Activated CD4-positive, alpha-beta T cell treated with anti-CD3 and anti-CD28 coated beads, Interleukin-2, amount 50 U/mL, for 1 hour (primary cell): Measurements from ENCODE around the gene ZCCHC7.
"Not testable (repeated sequence)": the region's sequence is repeated elsewhere in the genome, so short reads cannot be mapped to it uniquely, and the experiment has no call there.

Source experiments
- DNase-seq: peaks from one replicate; pipeline ENCODE4 v3.0.0-alpha.2; 2020

ZCCHC7 gene

GRCh38 chr9:37259951-37260350 is 139.6 kb downstream of the ZCCHC7 start:
- no peak for DNase-seq

- no peak for DNase-seq
These were observed 142.0 kb downstream of the ZCCHC7 start for GRCh38 chr9:37262410-37262809.

- DNase-seq, result no peak
These were observed 144.2 kb downstream of the ZCCHC7 start for GRCh38 chr9:37264539-37264938.

GRCh38 chr9:37266630-37267029 is 146.3 kb downstream of the ZCCHC7 start:
- DNase-seq, result no peak

GRCh38 chr9:37269221-37269620 is 148.8 kb downstream of the ZCCHC7 start:
- no peak for DNase-seq

- DNase-seq, result no peak
These were observed 151.3 kb downstream of the ZCCHC7 start for GRCh38 chr9:37271679-37272078.

- DNase-seq, result no peak
These were observed 153.2 kb downstream of the ZCCHC7 start for GRCh38 chr9:37273595-37273994.

- no peak for DNase-seq
These were observed 161.2 kb downstream of the ZCCHC7 start for GRCh38 chr9:37281541-37281940.

- no peak for DNase-seq
These were observed 163.5 kb downstream of the ZCCHC7 start for GRCh38 chr9:37283730-37284325.

- DNase-seq, result no peak
These were observed 164.3 kb downstream of the ZCCHC7 start for GRCh38 chr9:37284636-37285035.

- no peak for DNase-seq
These were observed 166.3 kb downstream of the ZCCHC7 start for GRCh38 chr9:37286530-37287175.

- DNase-seq, result no peak
These were observed 166.9 kb downstream of the ZCCHC7 start for GRCh38 chr9:37287317-37287716.

- no peak for DNase-seq
These were observed 169.3 kb downstream of the ZCCHC7 start for GRCh38 chr9:37289631-37290030.

GRCh38 chr9:37290366-37290939 is 170.1 kb downstream of the ZCCHC7 start:
- DNase-seq, result no peak

GRCh38 chr9:37290940-37291485 is 170.6 kb downstream of the ZCCHC7 start:
- DNase-seq, result no peak

- not testable (repeated sequence) for DNase-seq
These were observed 171.4 kb downstream of the ZCCHC7 start for GRCh38 chr9:37291612-37292238.

GRCh38 chr9:37292896-37293295 is 172.5 kb downstream of the ZCCHC7 start:
- DNase-seq, result no peak

GRCh38 chr9:37293664-37294524 is 173.5 kb downstream of the ZCCHC7 start:
- DNase-seq, result no peak

GRCh38 chr9:37295178-37295577 is 174.8 kb downstream of the ZCCHC7 start:
- DNase-seq, result no peak

- DNase-seq, result no peak
These were observed 175.4 kb downstream of the ZCCHC7 start for GRCh38 chr9:37295796-37296195.

GRCh38 chr9:37297592-37297991 is 177.2 kb downstream of the ZCCHC7 start:
- no peak for DNase-seq

- no peak for DNase-seq
These were observed 180.2 kb downstream of the ZCCHC7 start for GRCh38 chr9:37300620-37301019.
